Kidney (tissue), 14 donors: Measurements from ENCODE around the gene KLK11. TPM values are rescaled to one million over a fixed set of nuclear protein-coding genes. Genes with fewer than 3 reads are reported as not detected.

Experiments
- DNase-seq, 5 donors: peaks; one replicate each; pipeline ENCODE4 v3.0.0-alpha.2; 2013 to 2020
- FAIRE-seq: peaks from 2 replicates; lab custom pipeline; 2012; peaks lifted over from hg19 to GRCh38; lab: Jason Lieb, UNC
- H3K27ac ChIP-seq, 2 donors: one replicate each; pipeline ENCODE4 v1.7.0; 2013; ENCODE audit warnings: low read depth in 2 of 2, low read length in 2 of 2, inconsistent platforms in 1 of 2
- H3K27me3 ChIP-seq: one replicate; pipeline ENCODE4 v1.7.1; 2013; ENCODE audit warnings: low read length, inconsistent platforms; ENCODE audit not compliant: control insufficient read depth, insufficient read depth
- H3K36me3 ChIP-seq, 3 donors: one replicate each; pipeline versions ENCODE4 v1.7.0 to v1.7.1; 2013; ENCODE audit warnings: low read length in 3 of 3, control low read depth in 1 of 3, inconsistent platforms in 1 of 3; ENCODE audit not compliant: insufficient read depth in 3 of 3, control insufficient read depth in 2 of 3
- H3K4me1 ChIP-seq, 3 donors: one replicate each; pipeline versions ENCODE4 v1.7.0 to v1.7.1; 2013; ENCODE audit warnings: low read length in 3 of 3, inconsistent platforms in 1 of 3, low read depth in 1 of 3; ENCODE audit not compliant: control insufficient read depth in 2 of 3, insufficient read depth in 2 of 3
- H3K4me3 ChIP-seq, 3 donors: one replicate each; pipeline versions ENCODE4 v1.7.0 to v1.8.1; 2013; ENCODE audit warnings: low read length in 3 of 3, control low read depth in 1 of 3, inconsistent platforms in 1 of 3
- H3K9ac ChIP-seq, 3 donors: one replicate each; pipeline versions ENCODE4 v1.7.0 to v1.7.1; 2013; ENCODE audit warnings: low read length in 3 of 3, control low read depth in 1 of 3, inconsistent platforms in 1 of 3
- H3K9me3 ChIP-seq, 3 donors: one replicate each; pipeline versions ENCODE4 v1.7.0 to v1.7.1; 2013; ENCODE audit warnings: low read length in 3 of 3, control low read depth in 1 of 3, inconsistent platforms in 1 of 3; ENCODE audit not compliant: control insufficient read depth in 2 of 3, insufficient read depth in 1 of 3
- intact Hi-C: fragments of 100-400 bp; cut with DNase I; formaldehyde crosslinking; loops from one replicate; pipeline ENCODE4 v1.11.1; 2022
- polyA plus RNA-seq: library from polyadenylated mRNA; stranded (reverse); fragments of 350-450 nt; fragmentation: Illumina TruSeq; extraction: RNeasy Lipid Tissue Mini Kit (QIAGEN cat#74804); gene quantifications from one replicate; pipeline ENCODE4 v1.2.3, GENCODE V29; 2014; ENCODE audit warnings: low read depth, low replicate concordance; ENCODE audit not compliant: insufficient read depth
- total RNA-seq: library from RNA; stranded (reverse); fragmentation: NEBNext Ultra II Directional; extraction: Animal tissue kit (Norgen Biotek cat#: 25700); gene quantifications from one replicate; pipeline ENCODE4 v1.2.1, GENCODE V29; 2021
- TF ChIP-seq, protein P1 (sequence below): IDR thresholded peaks from 3 replicates; pipeline ENCODE4 v1.5.1; 2012; ENCODE audit warnings: mild to moderate bottlenecking, moderate library complexity, borderline replicate concordance; ENCODE audit not compliant: insufficient read depth; ENCODE audit errors: extremely low read depth
- donor health status: control.
- donor health status: control.
- donor health status: control.
- donor health status: control.
- donor health status: control.
- donor health status: DM: yes; HTN: yes; CAD: no.
- donor health status: Normal renal cell carcinoma (clear cell type).

Gene KLK11
- total and polyA plus RNA-seq, 2 donors from 2014 or later: 0.47 TPM; not detected in 1

DNA sequence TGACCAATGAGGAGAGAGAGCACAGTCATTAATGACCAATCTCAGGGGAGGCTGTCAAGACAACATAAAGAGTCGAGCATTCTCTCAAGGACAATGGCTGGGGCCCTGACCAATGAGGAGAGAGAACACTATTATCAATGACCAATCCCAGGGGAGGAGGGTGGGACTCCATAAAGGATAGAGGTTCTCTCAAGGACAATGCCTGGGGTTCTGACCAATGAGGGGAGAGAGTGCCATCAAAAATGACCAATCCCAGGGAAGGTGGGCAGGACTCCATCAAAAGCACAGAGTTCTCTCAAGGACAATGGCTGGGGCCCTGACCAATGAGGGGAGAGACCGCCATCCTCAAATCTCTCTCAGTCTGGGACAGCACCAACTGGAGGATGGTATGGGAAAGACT, 3.3 kb upstream of the KLK11 start:
- Histone ChIP-seq H3K27me3 (no peaks in the 10 kb centered on the region), H3K9me3 (no peaks in the 10 kb centered on the region), H3K36me3 (no peaks in the 10 kb centered on the region), H3K4me1 (no peaks in the 10 kb centered on the region), H3K27ac (no peak overlapping the region), H3K9ac (no peak overlapping the region), H3K4me3 (no peak overlapping the region)
- no peak for FAIRE-seq
- TF ChIP-seq, protein P1, sequence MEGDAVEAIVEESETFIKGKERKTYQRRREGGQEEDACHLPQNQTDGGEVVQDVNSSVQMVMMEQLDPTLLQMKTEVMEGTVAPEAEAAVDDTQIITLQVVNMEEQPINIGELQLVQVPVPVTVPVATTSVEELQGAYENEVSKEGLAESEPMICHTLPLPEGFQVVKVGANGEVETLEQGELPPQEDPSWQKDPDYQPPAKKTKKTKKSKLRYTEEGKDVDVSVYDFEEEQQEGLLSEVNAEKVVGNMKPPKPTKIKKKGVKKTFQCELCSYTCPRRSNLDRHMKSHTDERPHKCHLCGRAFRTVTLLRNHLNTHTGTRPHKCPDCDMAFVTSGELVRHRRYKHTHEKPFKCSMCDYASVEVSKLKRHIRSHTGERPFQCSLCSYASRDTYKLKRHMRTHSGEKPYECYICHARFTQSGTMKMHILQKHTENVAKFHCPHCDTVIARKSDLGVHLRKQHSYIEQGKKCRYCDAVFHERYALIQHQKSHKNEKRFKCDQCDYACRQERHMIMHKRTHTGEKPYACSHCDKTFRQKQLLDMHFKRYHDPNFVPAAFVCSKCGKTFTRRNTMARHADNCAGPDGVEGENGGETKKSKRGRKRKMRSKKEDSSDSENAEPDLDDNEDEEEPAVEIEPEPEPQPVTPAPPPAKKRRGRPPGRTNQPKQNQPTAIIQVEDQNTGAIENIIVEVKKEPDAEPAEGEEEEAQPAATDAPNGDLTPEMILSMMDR: no peak
- no peak for DNase-seq
- intact Hi-C loops: no loop called here

DNA sequence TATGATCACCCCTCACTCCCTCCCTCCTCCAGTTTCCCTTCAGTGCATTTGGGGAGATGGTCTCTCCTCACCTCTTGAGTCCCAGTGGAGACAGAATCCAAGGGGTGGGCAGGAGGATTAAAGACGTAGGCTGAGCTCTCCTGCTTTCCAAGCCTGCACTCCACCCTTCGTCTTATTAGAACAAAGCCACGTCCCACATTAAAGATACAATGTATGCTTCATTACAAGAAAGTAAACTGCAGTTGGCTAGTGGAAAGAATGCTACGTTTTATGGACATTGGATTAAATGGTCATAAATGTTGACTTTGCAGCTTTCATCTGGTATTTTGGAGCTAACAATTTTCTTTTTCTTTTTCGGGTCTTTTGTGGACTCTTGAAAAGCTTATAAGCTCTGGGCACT, 1.5 kb upstream of the KLK11 start:
- Histone ChIP-seq H3K27me3 (no peaks in the 10 kb centered on the region), H3K9ac (no peak overlapping the region), H3K9me3 (no peaks in the 10 kb centered on the region), H3K4me1 (no peaks in the 10 kb centered on the region), H3K4me3 (no peak overlapping the region), H3K27ac (no peak overlapping the region), H3K36me3 (no peaks in the 10 kb centered on the region)
- TF ChIP-seq, protein P1: no peak
- FAIRE-seq (no peak), DNase-seq (peak in 1 of 5 donors; percentile 32)
- intact Hi-C loops: no loop called here

DNA sequence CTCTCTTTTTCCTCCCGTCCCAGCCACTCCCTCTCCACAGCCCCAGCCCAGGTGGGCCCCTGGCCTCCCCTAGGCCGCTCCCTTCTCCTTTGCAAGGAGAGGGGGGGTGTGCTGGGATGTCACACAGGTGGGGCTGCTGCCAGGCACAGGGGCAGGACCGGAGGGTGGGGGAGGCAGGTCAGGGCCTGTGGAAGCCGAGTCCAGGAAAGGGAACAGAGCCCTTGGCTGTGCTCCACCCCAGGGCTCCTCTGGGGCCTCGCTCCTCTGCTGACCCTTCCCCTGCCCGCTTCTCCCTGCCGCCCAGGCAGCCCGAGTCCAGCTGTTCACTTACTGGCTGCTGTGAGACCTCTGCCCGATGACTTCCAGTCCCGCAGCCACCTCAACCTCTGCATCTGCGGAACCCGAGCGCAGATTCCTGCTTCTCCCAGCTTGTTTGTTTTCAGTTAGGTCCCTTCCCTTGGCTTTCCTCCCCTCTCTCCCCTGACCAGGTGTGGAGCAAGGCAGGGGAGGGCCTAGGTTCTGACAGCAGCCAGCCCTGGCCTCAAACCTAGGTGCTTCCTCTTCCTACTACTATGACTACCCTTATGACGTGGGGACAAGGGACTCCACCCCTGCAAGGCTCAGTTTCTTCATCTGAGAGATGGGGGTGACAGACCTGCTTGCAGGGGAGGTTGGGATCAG, 850 bp upstream of the KLK11 start:
- H3K36me3 ChIP-seq: no peaks in the 10 kb centered on the region
- no peaks in the 10 kb centered on the region for H3K9me3 ChIP-seq
- intact Hi-C loops: no loop called here
- H3K4me3 ChIP-seq: no peak overlapping the region
- DNase-seq (no peak), FAIRE-seq (no peak)
- H3K4me1 ChIP-seq: no peaks in the 10 kb centered on the region
- no peaks in the 10 kb centered on the region for H3K27me3 ChIP-seq
- TF ChIP-seq, protein P1: no peak
- no peak overlapping the region for H3K27ac ChIP-seq
- H3K9ac ChIP-seq: no peak overlapping the region
